ENCODE data around the gene CPED1.
A peak's percentile ranks its signal among the peaks of the same experiment; 100 is the strongest.

The CPED1 gene

DNA sequence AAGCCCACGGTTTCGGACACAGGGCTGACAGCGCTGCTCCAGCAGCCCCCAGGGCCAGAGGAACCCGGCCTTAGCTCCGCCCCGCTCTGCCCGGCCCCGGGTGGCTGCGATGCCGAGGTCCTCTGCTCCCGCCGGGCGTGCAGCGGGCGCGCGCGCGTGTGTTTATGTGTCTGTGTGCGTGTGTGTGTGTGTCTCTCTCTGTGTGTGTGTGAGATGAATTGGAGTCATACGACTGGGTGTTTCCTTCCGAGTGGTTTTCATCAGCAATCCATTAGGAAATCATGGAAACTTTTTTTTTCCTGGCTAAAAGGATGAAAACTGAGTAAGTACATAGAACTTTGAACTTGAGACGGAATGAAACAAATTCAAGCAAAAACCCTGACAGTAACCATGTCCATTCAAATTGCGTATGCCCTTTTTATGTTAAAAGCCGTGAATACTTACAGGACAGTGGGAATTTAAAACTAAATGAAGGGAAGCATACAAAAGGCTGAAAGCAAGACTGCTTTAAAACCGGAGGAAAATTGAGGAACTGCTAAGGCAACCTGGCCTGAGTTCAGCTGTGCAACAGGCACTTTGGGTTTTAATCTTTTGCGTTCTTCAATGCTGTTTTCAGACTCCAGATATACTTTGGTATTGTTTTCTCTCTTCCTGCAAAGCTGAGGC, at the start of gene CPED1:
TSS of gene CPED1 (plus strand) at position 121 of the 666 bp plus-strand sequence. CDS start 911 bp downstream, outside the sequence.
- no peak for DNase-seq

DNA sequence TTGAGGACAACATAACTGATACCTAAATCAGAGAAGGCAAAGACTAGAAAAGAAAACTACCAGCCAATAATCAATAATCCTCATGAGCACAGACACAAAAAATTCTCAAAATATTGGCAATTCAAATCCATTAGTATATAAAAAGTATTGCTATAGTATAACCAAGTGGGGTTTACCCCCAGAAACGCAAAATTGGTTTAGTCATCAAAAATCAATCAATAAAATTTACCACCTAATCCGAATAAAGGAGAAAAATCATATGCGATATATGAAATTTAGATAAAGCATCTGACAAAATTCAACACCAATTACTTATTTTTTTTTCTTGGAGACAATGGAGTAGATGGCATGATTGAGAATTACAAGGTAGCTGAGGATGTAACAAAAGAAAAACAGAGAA, 49.2 kb upstream of the CPED1 start:
- DNase-seq = no peak

DNA sequence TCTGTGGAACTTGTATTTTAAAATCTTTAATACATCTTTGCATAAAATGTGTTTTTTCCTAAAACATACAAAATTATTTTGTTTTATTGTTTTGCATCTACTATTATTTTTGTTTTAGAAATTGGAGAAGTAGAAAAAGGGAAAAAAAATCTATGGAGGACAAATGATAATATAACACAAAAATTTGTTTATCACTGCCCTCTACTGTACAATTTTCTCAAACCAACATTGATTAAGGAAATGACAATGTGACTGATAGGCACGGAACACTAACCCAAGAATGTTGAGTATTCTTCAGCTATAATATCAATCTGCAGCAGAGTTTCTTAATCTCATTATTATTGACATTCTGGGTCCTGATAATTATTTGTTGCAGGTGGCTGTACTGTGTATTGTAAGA, 47.4 kb upstream of the CPED1 start:
- no peak for DNase-seq

DNA sequence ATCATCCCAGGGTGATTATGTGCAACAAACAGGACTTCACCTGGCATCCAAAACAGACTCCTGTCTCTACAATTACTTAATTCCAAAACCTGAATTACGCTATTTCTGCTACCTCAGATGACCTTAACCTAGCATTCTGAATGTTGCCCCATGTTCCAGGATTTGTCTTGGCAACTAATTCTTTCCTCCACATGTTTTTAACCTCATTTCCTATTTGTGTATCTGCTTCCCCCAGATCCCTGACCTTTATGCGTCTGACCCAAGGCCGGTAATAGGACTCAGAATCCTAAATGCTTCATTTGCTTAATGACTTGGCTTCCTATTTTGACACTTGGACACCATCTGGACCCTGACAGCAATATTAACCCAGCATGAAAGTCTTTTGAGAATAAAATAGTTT, 46.7 kb upstream of the CPED1 start:
- no peak for DNase-seq

DNA sequence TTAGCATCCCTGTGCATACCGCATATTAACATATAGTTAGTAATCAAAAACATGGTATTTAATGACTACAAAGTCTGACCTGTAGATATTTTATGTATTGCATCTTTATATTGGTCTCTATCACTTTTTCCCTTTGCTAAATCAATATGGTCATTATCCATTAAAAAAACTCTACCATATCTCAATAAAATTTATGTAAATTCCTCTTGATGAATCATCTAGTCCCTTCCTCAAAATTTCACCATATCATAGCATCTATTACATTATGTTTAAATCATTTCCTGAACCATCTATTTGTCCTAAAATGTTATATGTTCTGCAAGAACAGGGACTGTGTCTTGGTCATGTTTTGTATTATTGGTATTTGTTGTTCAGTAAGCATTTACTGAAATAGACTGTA, 45.6 kb upstream of the CPED1 start:
- DNase-seq = no peak

DNA sequence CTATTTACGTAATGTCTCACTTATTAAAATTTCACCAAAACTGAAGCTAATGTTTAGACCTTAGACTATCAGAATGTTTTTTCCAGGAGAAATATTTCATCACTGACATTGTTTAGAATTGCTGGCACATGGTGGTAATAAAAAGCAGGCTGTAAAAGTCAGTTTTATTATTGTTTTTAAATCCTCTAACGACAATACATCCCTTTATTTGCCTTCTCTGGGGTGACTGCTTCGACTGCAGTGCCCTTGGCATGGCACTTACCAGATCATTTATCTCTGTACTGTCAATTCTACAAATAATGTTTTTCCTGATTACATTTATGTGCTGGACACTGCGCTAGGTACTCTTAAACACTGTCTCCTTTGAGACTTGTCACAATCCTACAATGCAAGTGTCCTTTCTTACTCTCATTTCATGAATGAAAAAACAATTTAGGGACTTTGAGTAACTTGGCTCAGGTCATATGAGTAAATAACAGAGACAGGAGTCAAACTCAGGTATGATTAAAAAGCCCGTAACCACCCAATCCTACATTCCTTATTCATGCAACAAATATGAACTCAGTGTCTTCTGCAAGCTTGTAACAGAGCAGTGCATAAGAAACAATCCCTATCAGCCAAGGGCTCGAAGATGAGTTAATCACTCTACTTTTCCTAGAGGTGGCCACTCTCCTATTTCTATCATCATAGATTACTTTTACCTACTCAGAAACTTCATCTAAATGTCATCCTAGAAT, 43.5 kb upstream of the CPED1 start:
- no peak for DNase-seq

DNA sequence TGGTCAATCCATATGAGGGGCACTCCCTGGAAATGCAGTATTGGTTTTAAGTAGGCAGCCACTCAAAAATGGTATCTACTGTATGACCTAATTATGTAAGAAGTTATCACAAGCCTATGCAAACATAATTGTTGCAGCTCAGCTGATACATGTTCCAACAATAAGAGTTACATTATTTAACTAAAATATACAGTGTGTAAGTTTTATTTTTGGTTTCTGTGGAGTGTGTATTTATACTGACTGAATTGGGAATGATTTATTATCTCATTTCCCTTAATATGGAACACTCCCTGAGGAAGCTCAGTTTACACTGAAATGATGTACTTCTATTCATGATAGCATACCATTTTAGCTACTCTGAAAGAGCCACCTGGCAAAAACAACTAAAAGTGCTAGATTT, 40.5 kb upstream of the CPED1 start:
- DNase-seq = no peak

DNA sequence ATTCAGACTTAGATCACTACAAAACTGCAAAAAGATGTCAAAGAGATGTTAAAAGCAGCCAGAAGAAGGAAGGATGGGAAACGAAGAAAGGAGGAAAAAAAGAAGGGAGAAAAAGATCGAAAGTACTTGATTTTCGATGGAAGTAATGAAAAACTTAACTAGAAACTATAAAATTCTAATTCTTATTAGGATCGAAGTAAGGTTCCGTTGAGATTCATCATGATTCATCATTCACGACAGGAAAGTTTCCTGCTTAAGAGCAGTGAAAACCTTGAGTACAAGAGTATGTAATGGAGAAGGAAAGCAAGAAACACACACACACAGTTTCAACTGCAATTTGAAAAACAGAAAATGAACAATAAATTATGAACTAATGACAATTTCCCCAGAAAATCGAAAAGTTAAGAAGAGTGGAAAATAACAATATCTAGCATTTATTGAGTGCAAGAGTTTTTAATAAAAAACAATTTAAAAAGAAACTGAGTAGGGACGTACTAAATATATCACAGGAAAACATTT, 39.1 kb upstream of the CPED1 start:
- DNase-seq = no peak

DNA sequence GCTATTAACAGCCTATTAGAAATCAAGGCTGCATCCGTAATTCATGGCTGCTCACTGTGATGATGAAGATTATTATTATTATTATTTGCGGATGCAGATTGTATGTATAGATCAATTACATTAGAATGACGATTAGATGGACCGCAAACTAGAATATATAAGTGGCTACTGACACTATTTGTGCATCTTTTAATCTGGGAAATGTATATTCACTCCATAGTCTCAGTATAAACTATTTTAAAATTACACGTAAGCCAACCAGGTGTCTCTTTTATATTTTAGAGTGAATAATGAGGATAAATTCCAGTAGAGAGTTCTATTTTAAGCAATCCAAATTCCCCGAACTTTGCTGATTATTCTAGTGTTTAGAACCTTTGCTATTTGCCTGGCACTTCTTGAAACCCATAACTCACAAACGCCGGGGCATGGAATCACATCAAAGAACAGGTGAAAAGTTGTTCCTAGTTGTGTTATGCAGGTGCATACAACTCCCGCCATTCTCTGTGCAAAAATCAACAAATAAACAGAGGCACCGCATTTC, 38.4 kb upstream of the CPED1 start:
- peak; percentile 28 for DNase-seq

DNA sequence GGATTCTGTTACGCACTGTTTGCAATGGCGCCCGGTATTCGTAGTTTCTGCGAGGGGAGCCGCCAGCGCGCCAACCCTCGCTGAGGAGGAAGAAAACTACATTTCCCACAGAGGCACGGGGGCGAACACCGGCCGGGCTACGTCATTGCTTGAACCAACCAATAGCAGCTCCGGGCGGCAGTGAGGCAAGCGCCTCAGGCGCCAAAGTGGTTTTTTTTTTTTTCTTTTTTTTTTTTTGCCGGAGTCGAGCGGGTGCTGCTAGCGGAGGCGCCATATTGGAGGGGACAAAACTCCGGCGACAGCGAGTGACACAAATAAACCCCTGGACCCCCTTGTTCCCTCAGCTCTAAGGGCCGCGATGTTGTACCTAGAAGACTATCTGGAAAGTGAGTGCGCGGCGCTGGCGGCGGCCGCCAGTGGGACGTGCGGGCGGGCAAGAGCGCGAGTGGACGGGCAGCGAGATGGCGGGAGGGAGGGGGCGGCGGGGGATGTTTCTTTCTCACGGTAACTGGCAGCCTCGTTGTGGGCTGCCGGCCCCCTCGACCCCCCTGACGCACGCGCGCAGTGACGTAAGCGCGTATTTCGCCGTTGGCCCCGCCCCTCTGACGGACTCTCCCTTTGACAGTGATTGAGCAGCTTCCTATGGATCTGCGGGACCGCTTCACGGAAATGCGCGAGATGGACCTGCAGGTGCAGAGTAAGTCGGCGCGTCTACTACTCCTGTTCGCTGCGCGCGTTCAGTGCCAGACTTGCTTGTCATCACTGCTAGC, 37.8 kb upstream of the CPED1 start, which contains the start of gene ING3:
TSS of gene ING3 (plus strand) at position 239 of the 770 bp plus-strand sequence. CDS start at position 359, 120 bp downstream.
- DNase-seq = peak; percentile 96

DNA sequence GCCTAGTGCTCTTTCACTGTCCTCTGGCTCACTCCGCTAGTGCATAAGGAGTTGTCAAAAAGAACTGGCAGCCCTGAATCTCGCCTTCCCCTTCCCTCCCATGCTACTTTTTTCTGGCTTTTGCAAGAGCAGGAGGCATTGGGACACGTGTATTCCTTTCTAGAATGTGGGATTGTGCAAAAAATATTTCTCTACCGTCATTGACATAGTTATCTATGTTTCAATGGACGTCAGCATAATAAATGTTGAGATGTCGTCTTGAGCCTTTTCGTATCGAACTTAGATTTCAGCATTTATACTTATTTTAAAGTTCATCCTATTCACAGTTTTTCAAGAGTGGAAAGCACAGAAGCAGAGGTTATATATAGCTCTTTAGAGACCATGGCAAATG, 37.2 kb upstream of the CPED1 start:
- no peak for DNase-seq

DNA sequence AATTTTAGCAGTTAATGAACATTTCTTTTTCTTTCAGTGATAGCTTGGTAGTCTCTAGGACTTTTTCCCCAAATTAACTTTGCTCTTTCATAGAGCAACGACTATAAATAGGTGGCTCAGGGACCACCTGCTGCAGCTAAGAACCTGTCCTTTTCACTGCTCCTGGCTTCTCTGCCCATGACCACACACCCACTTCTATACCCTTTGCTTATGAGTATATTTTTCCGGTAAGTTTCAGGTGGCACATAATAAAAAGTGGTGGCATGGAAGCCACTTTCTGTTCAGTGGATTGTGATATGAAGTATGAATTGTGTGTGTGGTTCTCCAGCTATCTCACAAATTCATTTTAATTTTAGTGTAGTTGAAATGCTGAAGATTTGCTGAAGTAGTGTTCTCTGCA, 36.7 kb upstream of the CPED1 start:
- no peak for DNase-seq

DNA sequence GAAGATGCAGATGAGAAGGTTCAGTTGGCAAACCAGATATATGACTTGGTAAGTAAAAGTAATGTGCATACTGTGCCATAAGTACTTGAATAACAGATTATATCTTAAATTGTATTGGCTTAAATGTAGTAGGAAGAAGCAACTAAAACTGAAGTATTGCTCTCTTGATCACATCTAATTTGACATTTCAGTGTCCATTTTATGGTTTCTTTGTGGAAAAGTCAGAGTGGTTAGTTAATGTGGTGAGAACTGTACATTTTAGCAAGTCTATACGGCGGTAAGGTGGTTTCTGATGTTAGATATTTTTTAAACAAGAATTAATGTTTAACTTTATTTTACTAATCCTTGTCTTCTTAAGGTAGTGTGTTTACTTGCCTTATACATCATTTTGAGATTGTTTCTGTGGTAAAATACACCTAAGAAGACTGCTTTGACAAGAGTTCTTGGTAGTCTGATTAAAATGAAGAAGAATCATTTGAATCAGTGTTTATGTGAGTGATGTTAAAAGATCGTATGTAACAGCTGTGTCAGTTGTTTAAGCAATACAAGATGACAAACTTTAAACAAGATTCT, 32.8 kb upstream of the CPED1 start:
- no peak for DNase-seq

DNA sequence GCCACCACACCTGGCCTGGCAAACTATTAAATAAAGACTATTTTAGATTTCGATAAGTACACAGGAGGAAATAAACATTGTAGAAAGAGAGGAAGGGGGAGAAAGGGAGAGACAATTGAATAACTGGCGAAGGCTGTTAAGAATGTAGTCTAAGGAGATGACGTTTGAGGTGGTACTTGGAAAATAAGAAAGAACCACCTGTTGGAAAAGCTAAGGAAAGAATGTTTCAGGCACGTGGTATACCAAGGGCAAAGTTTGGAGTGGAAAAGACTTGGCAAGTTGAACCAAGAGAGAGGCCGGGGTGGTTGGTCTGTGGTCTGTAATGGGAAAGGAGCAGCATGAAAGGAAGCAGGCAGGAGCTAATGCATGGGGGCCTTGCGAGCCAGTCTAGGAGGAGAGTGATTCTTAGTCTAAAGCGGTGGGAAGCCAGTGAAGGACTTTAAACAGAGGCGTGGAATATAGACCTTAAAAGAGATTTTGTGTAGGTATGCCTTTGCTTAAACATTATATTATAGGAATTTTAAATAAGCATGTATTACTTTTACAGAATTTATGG, 28.5 kb upstream of the CPED1 start:
- DNase-seq = no peak

DNA sequence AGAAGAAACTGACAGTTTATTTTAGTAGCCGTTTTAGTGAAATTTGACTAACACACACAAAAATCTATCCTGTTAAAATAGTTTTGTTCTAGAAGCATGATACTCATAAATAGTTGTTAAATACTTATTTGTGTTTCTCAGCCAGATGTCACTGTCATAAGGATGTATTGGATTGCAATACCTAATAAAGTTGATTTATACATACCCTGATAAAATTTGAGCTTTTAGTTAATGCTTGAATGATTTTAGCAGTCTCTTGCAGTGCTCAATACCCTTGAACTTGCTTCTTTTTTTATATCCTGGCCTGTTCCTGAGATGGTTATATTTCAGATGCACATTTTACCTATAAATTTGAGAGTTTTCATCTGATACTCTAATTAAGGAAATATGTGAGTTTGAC, 27.8 kb upstream of the CPED1 start:
- DNase-seq = no peak

DNA sequence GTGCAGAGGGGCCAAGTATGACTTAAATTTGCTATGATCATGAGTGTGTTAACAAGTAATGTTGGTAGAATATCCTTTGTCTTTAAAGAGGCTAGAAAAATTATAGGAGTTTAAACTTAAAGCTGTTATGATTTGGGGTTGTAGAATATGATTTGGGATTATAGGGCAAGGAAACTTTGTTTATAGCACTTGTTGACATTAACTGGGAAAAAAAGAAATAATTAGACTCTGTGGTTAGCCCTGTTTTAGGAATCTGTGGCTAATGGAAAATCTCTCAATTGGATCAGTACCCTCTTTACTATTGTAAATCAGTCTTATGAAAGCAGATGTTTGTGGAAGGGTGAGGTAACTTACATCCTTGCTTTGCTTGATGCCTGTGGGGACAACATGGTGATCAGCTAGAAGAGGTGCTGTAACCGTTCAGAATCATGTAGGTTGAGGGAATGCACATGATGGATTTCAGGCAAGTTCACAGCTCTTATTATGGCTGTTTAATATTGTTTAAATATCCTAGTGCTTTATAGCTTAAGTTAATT, 26.8 kb upstream of the CPED1 start:
- DNase-seq = no peak

DNA sequence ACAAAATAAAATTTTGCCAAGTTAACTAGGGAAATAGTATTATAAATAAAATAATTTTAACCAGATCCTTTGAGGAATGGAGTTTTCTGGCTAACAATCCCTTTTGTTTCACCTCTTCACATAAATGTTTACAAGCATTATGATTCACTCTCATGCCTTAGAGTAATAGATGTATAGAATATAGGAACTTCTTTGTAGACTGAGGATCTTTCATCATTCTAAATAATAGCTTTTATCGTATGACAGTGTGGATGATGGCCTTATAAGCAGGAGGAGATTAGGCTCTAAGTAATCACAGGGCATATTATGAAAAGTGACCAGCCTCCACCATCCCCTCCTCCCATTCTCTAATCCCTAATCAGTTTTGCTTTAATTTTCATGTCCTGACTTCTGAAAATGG, 24.4 kb upstream of the CPED1 start:
- no peak for DNase-seq

DNA sequence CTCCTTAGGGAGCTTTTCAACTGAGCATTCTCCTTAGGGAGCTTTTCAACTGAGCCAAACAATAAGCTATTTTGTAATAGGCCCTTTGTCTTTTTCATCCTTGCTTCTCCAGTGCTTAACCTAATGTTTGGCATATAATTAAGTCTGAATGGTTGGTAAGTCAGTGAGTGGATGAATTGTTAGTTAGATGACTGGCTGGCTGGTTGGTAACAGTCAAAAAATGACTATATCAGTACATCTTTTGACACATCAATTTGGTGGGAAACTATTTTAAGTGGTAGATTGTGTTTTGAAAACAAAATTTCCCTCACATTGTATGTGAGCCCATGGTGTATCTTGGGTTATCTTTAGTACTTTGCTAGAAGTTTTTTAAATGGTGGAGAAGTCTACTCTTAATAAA, 21.6 kb upstream of the CPED1 start:
- no peak for DNase-seq

DNA sequence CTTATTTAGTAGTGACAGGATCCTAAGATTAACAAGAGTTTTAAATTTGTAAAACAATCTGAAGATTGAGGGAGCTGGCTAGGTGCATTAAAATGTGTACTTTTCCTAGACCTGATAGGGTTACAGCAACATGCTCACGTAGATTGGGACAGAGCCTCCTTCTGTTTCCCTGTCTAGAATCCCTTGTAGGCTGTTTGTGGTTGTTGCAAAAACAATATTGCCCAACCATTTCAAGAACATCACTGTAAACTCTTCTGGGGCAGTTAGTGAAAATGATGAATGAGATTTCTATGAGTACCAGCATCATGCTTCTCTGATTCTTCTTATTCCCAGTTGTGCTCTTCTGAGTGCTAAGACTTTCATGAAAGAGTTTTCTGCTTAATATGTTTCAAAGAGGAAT, 14.7 kb upstream of the CPED1 start:
- no peak for DNase-seq

DNA sequence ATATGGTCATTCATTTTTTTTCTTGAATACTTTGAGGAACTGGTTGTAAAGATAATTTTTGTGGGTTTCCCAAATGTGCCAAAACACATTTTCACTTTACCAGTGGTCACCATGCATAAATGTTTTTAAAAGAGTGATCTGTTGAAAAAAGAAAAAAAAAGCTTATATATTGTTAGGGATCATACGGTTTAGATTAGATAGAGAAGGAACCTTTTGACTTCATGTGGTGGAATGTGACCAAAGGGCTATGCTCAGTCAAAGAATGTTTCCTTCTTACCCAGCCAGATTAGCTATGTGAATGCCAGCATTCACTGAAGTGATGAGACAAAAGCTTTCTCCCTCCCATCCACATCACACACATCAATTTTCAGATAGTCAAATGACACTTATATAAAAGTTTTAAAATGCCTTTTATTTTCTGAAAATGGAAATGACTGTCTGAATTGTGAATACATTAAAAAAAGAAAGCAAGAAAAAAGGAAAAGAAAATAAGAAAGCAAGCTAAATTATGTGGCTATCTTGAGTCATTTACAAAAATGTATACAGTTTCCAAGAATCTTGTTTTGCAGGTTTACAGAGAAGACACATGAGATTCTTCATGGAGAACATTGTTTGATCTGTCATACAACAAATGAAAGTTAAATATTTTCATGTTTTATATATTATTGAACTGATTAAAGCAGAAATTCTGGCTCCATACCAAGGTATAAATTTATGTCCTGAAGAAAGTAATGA, 8.6 kb upstream of the CPED1 start:
- DNase-seq = no peak

DNA sequence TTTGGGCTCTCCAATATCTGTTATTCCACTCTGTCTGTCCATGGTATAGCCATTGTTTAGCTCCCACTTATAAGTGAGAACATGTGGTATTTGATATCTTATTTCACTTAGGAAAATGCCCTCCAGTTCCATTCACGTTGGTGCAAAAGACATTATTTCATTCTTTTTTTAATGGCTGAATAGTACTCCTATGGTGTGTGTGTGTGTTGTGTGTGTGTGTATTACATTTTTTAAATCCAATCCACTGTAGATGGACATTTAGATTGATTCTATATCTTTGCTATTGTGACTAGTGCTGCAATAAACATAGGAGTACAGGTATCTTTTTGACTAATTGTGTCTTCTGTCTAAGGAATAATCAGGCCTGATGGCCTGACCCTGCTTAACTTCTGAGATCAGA, 7.4 kb upstream of the CPED1 start:
- DNase-seq = no peak
